Cerebellar nuclear complex (tissue), 1 donor: ENCODE results near the gene TCF20.

Experiments
- DNase-seq, 2 experiments: peaks; one replicate each; lab custom pipeline; 2025; lab: John Stamatoyannopoulos, UW

TCF20 gene

GRCh38 chr22:42282252-42282942, 11.9 kb upstream of the TCF20 start:
- DNase-seq, result no peak

GRCh38 chr22:42281706-42282251, 11.3 kb upstream of the TCF20 start:
- DNase-seq, result no peak

- no peak for DNase-seq
Measured at GRCh38 chr22:42281284-42281683, 10.8 kb upstream of the TCF20 start.

- no peak for DNase-seq
Measured at GRCh38 chr22:42280836-42281235, 10.4 kb upstream of the TCF20 start.

GRCh38 chr22:42280140-42280539, 9.7 kb upstream of the TCF20 start:
- no peak for DNase-seq

GRCh38 chr22:42279425-42280020, 9.1 kb upstream of the TCF20 start:
- no peak for DNase-seq

GRCh38 chr22:42277988-42278776, 7.7 kb upstream of the TCF20 start:
- peak in 1 of 2 experiments; percentile 49 for DNase-seq

- DNase-seq, result no peak
Measured at GRCh38 chr22:42277232-42277753, 6.8 kb upstream of the TCF20 start.

- no peak for DNase-seq
Measured at GRCh38 chr22:42275970-42276369, 5.5 kb upstream of the TCF20 start.

- no peak for DNase-seq
Measured at GRCh38 chr22:42275176-42275575, 4.7 kb upstream of the TCF20 start.

GRCh38 chr22:42273855-42274451, 3.5 kb upstream of the TCF20 start:
- no peak for DNase-seq

- DNase-seq, result no peak
Measured at GRCh38 chr22:42272431-42272999, 2.1 kb upstream of the TCF20 start.

- no peak for DNase-seq
Measured at GRCh38 chr22:42271906-42272305, 1.5 kb upstream of the TCF20 start.

GRCh38 chr22:42271191-42271813, 849 bp upstream of the TCF20 start:
- DNase-seq, result no peak

- DNase-seq, result no peak
Measured at GRCh38 chr22:42270176-42270509, 310 bp downstream of the TCF20 start.

GRCh38 chr22:42269432-42270175, 849 bp downstream of the TCF20 start:
- DNase-seq, result no peak

GRCh38 chr22:42268852-42269410, 1.5 kb downstream of the TCF20 start:
- no peak for DNase-seq

GRCh38 chr22:42265321-42265720, 5.1 kb downstream of the TCF20 start:
- DNase-seq, result no peak

GRCh38 chr22:42263944-42264343, 6.5 kb downstream of the TCF20 start:
- DNase-seq, result no peak

- DNase-seq, result no peak
Measured at GRCh38 chr22:42262964-42263363, 7.5 kb downstream of the TCF20 start.
